Measurements from ENCODE around the gene AKAP3. TPM values are rescaled to one million over a fixed set of nuclear protein-coding genes. Genes with fewer than 3 reads are reported as not detected.

Gene AKAP3
- total and polyA plus RNA-seq, 4 donors = 0.21 to 2.0 (median 1.0) TPM

- no peak for DNase-seq (ENCODE audit: low spot score)
- H3K27ac ChIP-seq (ENCODE audit: low read depth in 1 of 2, low read length in 2 of 2) = no peak overlapping the region
- H3K4me3 ChIP-seq (ENCODE audit: low read depth in 1 of 3, low read length in 3 of 3) = no peak overlapping the region
- peaks cover 0 to 3% (median 0%) of the 10 kb centered on the region in 4 donors for H3K4me1 ChIP-seq (ENCODE audit: control insufficient read depth in 4 of 4, insufficient read depth in 4 of 4, low read length in 3 of 4)
- no peaks in the 10 kb centered on the region for H3K36me3 ChIP-seq (ENCODE audit: control insufficient read depth in 4 of 4, insufficient read depth in 3 of 4, low read depth in 1 of 4, low read length in 3 of 4)
- H3K27me3 ChIP-seq (ENCODE audit: control insufficient read depth in 4 of 4, insufficient read depth in 4 of 4, low read length in 3 of 4) = no peaks in the 10 kb centered on the region
- no peak for TF ChIP-seq MAX (IDR thresholded peaks at IDR 0.05)
- TF ChIP-seq HNF4A (conservative IDR thresholded peaks at IDR 0.05) = no peak
- TF ChIP-seq TAF1 (conservative IDR thresholded peaks at IDR 0.05) = no peak
- TF ChIP-seq SP1 (IDR thresholded peaks at IDR 0.05) = no peak
- no peak for TF ChIP-seq RAD21 (IDR thresholded peaks at IDR 0.05)
- TF ChIP-seq YY1 (IDR thresholded peaks at IDR 0.05) = no peak
- TF ChIP-seq CTCF (IDR thresholded peaks at IDR 0.05; ENCODE audit: low read depth, low read length, missing input control) = no peak
- TF ChIP-seq EGR1 (IDR thresholded peaks at IDR 0.05; ENCODE audit: low read depth in 2 of 2) = no peak
- TF ChIP-seq NR2F2 (IDR thresholded peaks at IDR 0.05) = no peak
- TF ChIP-seq FOXA1 (IDR thresholded peaks at IDR 0.05) = no peak
- TF ChIP-seq ZBTB33 (IDR thresholded peaks at IDR 0.05) = no peak
- TF ChIP-seq RXRA (IDR thresholded peaks at IDR 0.05) = no peak
- TF ChIP-seq GABPA (IDR thresholded peaks at IDR 0.05 in 1 of 2, conservative IDR thresholded peaks at IDR 0.05 in 1 of 2) = no peak
- TF ChIP-seq JUND (IDR thresholded peaks at IDR 0.05) = no peak
- TF ChIP-seq REST (IDR thresholded peaks at IDR 0.05) = no peak
- TF ChIP-seq FOXA2 (IDR thresholded peaks at IDR 0.05) = no peak
- TF ChIP-seq HNF4G (IDR thresholded peaks at IDR 0.05) = no peak
- no peak for TF ChIP-seq ATF3 (IDR thresholded peaks at IDR 0.05)
- no peaks in the 10 kb centered on the region for H3K9me3 ChIP-seq (ENCODE audit: control insufficient read depth in 4 of 4, low read length in 3 of 4)
- H3K9ac ChIP-seq (ENCODE audit: low read depth in 1 of 2, low read length in 2 of 2) = no peak overlapping the region
- WGBS = 93% methylated on average over 4 of the region's 4 CpGs
These were observed 79.6 kb downstream of the AKAP3 start for GRCh38 chr12:4569261-4569660.

Data from liver (tissue), 9 donors.